COR-L47 (cell line): ENCODE data around the gene SLC16A2.

Experiments
- DNase-seq: peaks from one replicate; lab custom pipeline; 2025; lab: John Stamatoyannopoulos, UW

SLC16A2 gene

DNA sequence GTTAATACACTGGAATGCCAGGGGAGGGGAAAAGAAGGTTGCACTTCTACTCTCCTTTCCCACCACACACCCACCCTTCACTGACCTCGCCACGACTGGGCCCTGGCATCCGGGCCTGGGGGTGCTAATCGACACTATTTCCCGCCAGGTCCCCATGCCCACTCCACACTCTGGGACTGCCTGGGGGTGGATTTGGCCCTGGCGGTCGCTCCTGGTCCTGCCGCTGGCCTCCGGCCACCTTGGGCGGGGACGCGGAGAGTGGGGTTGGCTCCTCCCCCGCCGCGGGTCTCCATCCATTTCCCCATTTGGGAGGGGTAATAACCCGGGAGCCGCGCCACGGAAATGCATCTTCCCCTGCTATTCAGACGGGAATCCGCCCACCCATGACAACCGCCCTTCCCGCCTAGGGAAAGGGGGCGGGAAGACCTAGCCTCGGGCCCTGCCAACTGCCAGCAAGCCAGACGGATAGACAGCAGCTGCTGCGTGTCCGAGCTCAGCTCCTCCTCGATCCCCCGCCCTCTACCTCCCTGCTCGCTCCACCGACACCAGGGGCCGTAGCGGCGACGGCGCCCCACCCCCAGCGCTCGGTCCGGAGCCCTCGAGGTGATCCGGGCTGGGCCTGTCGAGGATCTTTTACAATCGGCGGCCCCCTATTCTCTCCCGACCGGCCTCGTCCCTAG is 115.0 kb downstream of the SLC16A2 start:
- peak; percentile 78 for DNase-seq

DNA sequence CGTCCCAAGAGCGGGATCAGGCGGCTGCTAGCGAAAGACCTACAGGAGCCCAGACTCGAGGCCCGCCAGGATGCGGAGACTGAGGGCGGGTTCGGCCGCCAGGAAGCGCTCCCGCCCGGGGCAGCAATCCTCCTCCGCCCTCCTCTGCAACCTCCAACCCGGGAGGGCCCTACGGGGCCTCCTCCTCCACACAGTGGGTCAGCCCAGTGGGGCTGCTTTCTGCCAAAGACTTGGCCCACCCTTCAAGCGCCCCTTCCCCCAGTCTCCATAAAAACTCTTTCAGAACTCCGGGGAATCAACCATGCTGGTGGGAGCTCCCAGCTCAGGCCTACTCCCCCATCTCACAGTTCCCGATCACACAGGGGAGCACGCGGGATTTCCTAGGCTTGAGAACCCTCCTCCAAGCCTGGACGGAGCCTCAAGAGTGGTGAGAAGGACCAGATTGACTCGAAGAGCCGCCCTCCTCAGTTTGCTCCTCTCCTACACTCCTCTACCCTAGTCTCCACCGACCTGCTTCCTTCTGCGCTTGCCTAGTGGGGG is 115.6 kb downstream of the SLC16A2 start:
- no peak for DNase-seq

DNA sequence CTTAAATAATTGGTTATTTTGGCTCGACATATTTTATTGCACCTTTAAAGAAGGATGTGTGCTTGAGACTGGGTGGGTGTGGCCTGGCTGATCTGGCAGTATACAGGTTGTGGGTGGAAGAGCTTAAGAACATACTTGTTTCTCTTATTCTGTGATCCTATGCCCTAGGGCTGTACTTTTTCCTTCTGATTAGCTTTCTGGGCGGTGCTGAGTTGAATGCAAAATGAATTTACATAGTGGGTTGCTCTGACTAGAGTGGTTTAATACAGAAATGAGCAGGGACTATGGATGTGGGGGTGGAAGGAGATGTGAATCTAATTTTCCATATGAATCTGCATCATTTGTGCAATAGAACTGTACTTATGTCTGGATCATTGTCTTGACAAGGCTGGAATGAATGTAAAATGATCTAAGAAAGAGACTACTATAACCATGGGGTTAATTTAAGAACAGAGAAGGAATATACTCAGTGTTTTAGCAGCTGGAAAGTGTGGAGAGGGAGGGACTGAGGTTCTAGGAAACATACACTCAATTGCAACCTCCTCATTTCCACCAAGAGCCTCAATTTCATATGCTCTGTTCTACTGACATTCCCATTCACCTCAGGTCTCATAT is 119.4 kb downstream of the SLC16A2 start:
- no peak for DNase-seq

DNA sequence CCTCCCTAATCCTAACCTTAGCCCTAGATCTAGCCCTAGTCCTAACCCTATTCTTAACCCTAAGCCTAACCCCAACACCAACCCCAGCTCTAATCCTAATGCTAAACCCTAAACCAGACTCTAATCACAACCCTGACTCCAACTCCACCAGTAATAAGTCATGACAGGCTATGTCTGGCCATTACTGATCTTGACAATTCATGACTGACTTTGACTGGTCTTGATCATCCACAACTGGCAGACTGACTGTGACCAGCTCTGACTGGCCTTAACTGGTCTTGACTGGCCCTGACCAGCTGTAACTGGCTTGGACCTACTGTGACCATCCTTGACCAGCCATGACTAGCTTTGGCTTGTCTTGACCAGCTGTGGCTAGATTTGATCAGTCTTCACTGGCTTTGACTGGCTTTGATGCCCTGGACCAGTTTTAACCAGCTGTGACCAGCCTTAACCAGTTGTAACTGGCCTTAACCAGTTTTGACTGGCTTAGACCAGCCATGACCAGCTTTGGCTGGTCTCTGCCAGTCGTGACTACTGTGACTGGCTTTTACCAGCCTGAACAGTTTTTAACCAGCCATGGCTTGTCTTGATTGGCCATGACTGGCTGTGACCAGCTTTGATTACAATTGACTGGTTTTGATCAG is 124.7 kb downstream of the SLC16A2 start:
- DNase-seq: no peak

DNA sequence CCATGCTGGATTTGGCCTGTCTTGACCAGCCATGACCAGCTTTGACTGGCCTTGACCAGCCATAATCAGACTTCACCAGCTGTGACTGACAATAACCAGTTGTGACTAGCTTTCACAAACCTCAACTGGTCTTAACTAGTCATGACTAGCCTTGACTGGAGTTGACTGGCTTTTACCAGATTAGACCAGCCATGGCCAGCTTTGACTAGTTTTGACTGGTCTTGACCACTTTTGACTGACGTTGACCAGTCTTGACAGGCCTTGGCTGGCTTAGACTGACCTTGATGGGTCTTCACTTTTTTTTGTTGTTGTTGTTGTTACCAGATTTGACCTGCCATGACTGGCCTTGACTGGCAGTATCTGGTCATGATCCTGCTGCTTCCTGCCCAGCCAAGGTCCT is 125.7 kb downstream of the SLC16A2 start:
- no peak for DNase-seq

DNA sequence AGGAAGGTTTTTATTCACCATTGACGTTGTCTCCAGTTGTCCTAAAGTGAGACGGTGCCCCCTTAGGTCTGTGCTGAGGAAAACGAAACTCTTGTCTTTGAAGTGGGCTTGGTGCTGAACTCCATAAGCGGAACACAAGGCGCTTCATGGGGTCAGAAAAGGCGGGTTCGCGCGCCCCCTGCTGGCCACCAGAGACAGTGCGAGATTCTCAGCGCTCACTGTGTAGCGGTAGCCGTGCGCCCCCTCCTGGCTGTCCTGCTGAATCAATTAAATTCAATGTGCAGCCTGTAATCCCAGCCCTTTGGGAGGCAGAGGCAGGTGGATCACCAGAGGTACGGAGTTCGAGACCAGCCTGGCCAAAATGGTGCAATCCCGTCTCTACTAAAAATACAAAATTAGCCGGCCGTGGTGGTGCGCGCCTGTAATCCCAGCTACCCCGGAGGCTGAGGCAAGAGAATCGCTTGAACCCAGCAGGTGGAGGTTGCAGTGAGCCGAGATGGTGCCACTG is 129.1 kb downstream of the SLC16A2 start:
- DNase-seq: peak; percentile 63

DNA sequence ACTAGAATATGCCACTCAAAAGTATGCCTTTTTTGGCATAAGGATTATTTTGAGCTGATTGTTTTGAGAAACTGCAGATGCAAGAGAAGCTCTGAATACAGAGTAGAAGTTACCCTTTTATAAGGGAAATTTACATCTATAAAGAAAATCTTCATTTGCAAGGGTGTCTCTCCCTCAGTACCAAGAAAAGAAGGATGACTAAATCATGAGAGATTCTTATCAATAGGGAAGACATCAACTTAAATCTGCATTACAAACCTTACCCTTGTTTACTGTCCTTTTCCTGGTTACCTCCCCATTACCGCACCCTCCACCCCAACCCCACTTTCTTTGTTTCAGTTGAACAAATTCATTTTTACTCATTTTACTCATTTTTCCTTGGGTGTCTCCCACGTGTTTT is 130.6 kb downstream of the SLC16A2 start:
- no peak for DNase-seq

DNA sequence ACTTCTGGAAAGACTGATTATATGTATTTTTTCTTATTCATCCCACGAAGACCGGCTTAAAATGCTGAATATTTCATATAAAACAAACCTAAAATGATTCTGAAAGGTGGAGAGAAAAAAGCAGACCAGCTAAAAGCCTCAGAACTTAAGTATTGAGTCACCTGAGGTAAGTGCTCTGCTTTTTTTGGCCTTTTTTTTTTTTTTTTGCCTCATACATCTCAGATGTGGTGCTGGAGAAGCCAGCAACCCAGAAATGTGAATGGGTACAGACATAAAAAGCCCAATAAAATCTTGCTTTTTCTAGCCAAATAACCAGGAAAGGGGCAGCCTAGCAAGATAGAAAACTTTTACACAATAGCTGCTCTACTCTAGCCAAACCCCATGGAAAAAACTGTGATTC is 136.1 kb downstream of the SLC16A2 start:
- no peak for DNase-seq

DNA sequence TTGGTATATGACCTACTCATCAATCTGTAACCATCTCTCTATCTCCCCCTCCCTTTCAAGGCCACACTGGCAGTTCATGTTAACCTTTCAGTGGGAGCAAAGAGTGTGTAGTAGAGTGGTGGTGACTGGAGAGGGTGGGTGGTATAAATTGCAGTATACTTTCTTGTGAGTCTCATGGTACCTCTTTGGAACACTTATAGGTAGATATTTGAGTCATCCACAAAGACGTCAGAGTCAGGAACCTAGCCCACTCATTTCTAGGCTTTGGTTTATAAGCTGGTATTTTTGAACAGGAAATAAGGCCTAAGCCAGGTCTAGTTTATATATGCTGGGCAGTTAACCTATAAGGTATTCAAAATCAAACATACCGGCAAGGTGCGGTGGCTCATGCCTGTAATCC is 156.8 kb downstream of the SLC16A2 start:
- no peak for DNase-seq

DNA sequence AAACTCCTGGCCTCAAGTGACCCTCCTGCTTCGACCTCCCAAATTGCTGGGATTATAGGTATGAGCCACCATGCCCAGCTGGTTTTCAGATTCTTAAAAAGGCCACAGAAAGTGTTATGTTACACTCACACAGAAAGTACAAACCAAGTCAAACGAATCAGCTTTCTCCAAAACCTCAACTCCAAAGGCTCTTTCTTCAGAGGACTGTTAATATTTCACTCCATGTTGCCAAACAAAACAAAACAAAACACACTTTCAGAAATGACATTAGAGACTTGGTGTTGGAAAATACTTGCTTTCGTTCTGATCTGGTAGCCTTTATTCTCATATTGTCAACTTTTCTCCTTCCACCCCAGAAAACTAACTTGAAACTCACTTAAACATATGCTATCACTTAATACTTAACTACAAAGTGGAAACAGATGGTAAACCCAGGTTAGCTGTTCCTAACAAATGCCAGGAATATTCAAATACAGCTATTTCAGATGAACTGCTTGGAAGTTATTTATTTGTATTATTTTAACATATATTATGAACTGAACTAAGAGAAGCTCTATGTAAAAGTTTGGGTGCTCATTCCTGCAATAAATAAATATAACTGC is 158.4 kb downstream of the SLC16A2 start:
- no peak for DNase-seq
